ENCODE results near the gene AKR7A2.
"Not testable (repeated sequence)": the region's sequence is repeated elsewhere in the genome, so short reads cannot be mapped to it uniquely, and the experiment has no call there.

The AKR7A2 gene

DNA sequence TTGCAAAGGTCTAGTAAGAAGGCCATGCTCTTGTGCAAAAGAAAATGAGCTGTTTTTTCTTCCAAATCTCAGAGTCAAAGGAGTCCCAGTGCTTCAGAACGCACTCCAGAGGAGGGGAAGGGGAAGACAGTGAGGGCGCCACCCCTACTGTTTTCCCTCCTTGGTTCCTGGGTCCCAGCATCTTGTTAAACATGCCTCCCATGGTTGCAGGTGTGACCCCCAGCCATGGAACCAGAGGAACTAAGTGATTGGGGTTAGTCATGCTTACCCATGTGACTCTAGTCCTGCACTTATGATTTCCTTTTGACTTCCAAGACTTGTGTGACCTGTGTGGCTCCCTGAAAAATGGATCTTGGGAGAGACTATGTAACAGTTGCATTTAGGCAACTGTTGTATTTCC, 17.3 kb downstream of the AKR7A2 start:
- no peak for FAIRE-seq

DNA sequence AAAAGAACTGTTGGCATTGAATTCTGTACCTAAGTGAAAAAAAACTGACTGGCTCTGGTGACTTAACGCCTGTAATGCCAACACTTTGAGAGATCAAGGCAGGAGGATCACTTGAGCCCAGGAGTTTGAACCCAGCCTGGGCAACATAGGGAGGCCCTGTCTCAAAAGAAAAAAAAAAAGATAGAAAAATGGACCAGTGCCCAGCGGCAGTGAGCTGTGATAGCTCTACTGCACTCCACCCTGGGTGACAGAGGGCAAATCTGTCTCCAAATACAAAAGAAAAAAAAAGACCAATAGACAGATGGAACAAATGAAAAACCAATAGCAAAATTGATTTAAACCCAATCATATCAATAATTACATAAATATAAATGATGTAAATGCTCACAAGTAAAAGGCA, 22.7 kb downstream of the AKR7A2 start:
- no peak for FAIRE-seq

DNA sequence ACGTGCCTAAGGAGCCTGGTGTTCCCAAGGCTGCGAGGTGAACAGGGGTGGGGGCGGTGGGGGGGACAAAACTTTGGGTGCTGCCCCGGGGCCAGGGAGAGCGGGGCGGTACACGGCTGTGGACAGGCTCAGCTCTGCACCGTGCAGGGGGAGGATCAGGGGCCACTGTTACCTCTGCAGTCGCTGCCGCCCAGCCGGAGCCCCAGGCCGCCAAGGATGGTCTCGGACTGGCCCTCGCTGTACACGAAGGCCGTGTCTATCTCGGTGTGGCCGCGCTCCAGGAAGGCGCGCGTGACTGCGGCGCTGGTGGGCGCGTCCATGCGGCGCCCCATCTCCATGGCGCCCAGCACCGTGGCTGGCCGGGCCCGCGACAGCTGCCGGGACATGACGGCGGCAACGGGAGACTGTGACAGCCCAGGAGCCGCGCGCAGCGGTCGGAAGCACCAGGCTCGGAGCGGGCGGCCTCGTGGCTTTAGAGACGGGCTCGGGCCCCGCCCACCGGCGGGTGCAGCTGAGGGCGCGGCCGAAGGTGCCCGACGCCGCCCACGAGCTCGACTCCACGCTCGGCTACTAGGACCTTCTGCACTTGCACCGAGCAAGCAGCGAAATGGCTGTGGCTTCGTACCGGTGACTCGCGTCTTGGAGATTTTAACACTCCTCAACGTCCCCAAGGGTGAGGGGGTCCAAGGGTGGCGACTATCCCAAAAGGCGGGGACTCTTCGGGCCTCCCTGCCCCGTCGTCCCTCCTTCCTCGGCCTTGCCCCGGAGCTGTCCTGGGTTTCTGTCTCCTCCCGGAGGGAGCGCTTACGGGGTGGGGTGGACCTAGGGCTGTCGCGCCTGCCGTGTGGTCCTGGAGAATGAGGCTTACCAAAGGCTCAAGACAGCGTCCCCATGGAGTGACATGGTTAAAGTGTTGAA, 23.4 kb downstream of the AKR7A2 start, which contains the start of gene AKR7A3:
Gene AKR7A3, minus strand, starts transcription at position 447 of the 918 bp plus-strand sequence. Its CDS starts 61 bp downstream, at position 386.
- FAIRE-seq = not testable (repeated sequence)

DNA sequence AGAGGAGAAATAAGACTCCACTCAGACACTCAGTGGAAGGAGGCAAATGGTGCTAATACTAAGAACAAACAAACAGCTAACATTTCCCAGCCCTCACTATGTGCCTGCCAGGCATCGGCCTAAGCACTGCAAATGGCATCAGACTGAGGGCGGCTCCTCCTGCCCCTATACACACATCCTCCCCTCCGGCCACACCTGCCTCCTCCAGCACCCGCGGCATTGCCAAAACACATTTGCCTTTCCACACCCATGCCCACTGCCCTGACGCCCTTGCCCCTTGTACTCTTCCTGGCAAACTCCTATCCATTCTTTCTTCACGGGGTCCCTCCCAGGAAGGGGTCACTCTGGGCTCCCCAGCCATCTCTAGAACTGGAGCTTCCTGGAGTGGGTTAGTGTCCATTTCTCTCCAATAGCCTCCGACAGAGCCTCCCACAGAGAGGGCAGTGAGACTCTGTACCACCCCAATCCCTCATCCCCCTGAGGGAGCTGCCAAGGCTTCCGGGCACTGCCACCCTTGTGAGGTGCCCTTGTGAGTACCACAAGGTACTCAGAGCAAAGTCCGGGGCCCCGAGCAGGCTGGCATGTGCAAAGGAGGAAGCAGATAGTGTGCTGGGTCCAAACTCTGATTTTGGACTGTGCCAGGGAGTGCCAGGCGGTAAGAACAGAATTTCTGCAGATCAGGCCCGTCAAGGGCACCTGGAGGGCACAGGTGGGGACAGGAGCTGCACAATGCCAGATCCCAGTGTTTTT, 24.3 kb downstream of the AKR7A2 start:
- no peak for FAIRE-seq

DNA sequence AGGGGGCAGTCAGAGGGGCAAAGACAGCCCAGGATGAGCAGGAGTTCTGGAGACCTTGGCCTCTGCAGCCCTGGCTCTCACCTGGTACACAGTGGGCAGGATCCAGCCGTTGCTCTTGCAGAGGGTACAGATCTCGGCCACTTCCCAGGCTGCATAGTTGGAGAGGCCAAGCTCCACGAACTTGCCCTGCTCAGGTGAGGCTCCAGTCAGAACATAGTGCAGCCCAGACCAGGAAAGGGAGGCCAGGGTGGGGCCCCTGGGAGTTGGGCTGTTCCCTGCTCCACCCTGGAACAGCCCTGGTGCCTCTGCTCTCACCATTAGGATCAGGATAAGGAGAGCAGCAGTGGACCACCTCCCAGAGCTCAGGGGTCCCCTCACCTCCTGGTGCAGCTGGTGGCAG, 26.1 kb downstream of the AKR7A2 start:
- not testable (repeated sequence) for FAIRE-seq

DNA sequence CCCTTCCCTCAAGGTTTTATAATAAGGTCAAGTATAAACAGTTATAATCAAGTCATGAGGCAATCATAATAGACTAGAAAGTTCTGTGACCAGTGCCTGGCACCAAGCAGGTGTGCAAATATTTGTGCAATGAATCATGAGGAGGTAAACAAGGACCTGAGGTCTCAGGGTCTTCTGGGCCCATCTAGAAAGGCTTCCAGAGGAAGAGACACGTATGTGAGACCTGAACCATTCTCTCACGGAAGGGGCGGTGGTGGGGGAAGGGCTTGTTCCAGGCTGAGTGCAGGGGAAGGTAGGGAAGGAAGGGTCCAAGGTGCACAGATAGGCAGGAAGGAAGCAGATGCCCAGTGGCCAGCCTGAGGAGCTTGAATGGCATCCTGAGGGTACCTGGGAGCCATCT, 26.6 kb downstream of the AKR7A2 start:
- not testable (repeated sequence) for FAIRE-seq

DNA sequence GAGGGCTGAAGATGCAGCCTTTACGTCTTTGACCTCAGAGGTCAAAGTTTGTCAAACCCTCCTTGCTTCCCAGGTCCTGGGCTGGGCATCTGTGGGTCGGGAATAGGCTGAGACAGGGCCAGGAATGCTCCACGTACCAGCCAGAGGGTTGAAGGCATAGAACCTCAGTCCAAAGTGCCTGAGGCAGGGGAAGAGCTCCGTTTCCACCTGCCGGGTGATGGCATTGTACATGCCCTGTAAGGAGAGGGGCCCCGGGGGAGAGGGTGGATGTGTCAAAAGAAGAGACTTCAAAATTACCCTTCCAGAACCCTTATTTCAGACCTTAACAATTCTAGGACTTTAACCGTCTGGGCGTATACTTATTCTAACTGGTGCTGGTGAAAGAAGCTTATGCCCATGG, 27.1 kb downstream of the AKR7A2 start:
- no peak for FAIRE-seq

DNA sequence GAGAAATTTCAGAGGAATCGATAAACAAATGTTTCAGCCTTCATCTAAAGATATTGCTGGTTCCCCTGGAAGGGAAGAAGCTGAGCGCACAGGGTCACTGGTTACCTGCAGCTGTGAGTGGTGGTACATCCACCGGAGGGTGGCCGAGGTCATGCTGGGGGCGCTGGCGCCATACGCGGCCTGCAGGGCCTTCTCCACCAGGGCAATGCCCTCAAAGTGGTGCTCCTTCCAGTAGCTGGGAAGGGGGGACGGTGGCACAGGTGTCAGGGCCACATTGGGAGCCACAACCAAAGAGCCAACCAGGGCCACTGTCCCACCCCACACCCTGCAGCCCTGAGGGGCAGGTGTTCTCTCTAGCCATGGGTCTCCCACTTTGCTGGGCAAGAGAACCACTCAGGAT, 28.1 kb downstream of the AKR7A2 start:
- FAIRE-seq = no peak

DNA sequence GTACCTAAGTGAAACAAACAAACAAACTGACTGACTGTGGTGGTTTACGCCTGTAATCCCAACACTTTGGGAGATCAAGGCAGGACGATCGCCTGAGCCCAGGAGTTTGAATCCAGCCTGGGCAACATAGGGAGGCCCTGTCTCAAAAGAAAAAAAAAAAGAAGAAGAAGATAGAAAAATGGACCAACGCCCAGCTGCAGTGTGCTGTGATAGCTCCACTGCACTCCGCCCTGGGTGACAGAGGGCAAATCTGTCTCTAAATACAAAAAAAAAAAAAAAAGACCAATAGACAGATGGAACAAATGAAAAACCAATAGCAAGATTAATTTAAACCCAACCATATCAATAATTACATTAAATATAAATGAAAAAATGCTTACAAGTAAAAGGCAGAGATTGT, 37.3 kb downstream of the AKR7A2 start:
- FAIRE-seq = no peak

DNA sequence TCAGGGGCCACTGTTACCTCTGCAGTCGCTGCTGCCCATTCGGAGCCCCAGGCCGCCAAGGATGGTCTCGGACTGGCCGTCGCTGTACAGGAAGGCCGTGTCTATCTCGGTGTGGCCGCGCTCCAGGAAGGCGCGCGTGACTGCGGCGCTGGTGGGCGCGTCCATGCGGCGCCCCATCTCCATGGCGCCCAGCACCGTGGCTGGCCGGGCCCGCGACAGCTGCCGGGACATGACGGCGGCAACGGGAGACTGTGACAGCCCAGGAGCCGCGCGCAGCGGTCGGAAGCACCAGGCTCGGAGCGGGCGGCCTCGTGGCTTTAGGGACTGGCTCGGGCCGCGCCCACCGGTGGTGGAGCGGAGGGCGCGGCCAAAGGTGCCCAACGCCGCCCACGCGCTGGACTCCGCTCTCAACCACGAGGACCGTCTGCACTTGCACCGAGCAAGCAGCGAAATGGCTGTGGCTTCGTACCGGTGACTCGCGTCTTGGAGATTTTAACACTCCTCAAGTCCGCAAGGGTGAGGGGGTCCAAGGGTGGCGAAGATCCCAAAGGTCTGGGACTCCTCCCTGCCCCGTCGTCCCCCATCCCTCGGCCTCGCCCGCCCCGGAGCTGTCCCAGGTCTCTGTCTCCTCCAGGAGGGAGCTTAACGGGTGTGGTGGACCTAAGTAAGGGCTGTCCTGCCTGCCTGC, 38.0 kb downstream of the AKR7A2 start:
- not testable (repeated sequence) for FAIRE-seq

DNA sequence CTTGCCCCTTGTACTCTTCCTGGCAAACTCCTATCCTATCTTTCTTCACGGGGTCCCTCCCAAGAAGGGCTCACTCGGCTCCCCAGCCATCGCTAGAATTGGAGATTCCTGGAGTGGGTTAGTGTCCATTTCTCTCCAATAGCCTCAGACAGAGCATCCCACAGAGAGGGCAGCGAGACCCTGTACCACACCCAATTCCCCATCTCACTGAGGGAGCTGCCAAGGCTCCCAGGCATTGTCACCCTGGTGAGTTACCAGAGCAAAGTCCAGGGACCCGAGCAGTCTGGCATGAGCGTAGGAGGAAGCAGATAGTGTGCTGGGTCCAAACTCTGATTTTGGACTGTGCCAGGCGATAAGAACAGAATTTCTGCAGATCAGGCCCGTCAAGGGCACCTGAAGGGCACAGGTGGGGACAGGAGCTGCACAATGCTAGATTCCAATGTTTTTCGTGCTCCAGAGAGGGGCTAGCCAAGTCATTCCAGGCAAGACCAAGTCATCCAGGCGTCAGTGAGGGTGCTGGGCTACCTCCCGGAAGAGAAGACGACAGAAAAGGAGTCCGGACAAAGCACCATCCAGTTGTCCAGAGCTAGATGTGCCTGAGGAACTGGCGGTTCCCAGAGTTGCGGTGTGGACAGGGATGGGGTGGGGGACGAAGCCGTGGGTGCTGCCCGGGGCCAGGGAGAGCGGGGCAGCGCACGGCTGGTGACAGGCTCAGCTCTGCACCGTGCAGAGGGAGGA, 38.7 kb downstream of the AKR7A2 start:
- FAIRE-seq = no peak

DNA sequence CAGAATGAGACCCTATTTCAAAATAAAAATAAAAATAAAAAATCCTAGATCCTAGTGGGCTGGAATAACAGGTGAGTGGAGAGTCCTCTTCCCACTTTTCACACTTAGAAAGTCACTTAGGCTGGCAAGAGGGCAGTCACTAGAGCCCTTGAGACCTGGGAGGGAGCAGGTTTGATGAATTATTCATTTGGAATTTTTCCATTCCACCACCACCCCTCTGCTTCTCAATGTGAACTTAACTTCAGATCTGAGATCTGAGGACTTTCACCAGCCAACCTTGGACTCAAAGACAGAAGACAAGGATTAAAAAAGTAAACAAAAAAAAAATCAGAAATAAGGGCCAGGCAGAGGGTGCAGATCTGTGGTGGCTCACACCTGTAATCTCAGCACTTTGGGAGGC, 39.9 kb downstream of the AKR7A2 start:
- FAIRE-seq = no peak

DNA sequence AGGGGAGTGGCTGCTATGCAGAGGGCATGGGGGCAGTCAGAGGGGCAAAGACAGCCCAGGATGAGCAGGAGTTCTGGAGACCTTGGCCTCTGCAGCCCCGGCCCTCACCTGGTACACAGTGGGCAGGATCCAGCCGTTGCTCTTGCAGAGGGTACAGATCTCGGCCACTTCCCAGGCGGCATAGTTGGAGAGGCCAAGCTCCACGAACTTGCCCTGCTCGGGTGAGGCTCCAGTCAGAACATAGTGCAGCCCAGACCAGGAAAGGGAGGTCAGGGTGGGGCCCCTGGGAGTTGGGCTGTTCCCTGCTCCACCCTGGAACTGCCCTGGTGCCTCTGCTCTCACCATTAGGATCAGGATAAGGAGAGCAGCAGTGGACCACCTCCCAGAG, 41.6 kb downstream of the AKR7A2 start:
- not testable (repeated sequence) for FAIRE-seq

DNA sequence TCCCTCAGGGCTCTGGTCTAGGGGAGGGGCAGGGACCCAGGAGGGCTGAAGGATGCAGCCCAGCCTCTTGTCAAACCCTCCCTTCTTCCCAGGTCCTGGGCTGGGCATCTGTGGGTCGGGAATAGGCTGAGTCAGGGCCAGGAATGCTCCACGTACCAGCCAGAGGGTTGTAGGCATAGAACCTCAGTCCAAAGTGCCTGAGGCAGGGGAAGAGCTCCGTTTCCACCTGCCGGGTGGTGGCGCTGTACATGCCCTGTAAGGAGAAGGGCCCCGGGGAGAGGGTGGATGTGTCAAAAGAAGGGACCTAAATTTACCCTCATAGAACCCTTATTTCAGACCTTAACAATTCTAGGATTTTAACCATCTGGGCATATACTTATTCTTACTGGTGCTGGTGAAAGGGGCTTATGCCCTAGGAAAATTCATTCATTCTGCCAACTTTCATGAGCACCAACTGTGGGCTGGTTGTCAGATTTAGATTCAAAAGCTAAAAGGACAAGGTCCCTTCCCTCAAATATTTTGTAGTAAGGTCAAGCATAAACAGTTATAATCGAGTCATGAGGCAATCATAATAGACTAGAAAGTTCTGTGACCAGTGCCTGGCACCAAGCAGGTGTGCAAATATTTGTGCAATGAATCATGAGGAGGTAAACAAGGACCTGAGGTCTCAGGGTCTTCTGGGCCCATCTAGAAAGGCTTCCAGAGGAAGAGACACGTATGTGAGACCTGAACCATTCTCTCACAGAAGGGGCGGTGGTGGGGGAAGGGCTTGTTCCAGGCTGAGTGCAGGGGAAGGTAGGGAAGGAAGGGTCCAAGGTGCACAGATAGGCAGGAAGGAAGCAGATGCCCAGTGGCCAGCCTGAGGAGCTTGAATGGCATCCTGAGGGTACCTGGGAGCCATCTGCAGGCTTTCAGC, 42.3 kb downstream of the AKR7A2 start:
- not testable (repeated sequence) for FAIRE-seq

DNA sequence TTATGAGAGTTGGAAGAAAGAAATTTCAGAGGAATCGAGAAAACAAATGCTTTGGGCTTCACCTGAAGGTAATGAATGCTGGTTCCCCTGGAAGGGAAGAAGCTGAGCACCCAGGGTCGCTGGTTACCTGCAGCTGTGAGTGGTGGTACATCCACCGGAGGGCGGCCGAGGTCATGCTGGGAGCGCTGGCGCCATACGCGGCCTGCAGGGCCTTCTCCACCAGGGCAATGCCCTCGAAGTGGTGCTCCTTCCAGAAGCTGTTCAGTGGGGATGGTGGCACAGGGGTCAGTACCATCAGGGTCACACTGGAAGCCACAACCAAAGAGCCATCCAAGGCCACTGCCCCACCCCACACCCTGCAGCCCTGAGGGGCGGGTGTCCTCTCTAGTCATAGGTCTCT, 43.5 kb downstream of the AKR7A2 start:
- FAIRE-seq = no peak

DNA sequence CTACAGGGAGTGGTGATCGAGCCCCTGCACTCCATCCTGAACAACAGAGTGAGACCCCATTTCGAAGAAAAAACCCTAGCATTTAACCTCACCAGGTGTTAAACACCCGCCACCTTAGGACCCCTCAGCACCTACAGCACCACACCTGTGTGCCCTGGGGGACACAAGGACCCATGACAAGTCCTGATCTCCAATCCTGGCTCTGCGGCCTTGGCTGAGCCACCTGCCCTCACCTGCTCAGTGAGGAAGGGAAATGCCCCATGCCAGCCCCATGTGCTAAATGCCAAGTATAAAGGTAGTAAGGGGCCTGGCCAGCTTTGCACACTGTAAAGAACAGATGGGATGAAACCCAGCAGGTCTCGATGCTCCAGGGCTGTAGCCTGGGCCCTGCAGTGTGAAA, 49.2 kb downstream of the AKR7A2 start:
- FAIRE-seq = no peak

DNA sequence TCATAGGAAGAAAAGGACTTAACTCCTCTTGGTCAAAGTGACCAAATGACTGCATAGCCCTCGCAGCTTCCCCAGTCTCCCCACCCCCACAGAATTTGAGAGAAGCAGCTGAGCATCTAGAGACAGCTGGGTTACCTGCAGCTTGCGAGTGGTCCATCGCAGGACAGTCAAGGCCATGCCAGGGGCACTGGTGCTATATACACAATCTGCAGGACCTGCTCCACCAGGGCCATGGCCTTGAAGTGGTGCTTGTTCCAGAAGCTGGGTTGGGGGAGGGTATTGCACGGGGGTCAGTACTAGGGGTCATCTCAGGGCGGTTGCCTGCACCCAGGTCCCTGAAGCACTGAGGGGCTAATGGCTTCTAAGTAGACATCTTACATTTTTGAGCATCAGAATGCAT, 49.9 kb downstream of the AKR7A2 start:
- no peak for FAIRE-seq

DNA sequence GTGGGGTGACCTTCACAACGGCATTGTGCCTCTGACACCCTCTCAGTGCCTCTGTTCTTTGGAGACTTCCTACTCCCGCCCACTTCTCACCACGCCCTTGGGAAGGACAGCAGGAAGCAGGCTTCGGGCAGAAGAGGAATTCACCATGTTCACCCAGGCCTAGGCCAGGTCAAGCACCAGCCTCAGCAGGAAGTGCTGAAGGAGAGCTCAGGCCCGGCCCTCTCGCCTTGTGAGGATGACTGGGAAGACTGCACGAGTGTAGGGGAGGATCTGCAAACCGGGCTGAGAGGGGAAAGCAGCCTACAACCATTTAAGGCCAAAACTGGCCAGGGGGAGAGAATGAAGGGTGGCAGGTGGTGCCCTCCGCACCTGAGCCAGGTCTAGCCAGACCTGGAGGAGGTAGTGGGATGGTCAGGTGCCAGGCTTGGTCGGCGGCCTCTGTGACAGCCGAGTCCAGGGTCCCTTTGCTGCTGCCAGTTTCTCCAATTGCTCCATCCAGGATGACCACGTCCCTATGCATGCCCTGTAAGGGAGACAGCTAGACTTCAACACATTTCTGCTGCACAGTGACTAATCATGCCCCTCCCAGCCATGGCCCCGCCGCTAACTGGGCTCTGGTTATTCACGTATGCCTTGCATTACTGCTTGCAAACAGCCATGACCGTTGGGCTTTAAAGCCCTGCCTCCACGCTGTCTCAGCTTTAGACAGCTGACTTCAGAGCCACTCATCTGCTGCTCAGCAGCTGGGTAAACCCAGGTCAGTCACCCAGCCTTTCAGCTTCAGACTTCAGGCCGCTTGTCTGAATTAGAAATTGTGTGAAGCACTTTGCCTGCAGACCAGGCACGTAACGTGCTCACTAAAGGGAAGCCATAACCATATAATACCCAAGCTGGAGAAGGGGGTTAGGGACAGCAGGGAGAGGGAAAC, 51.5 kb downstream of the AKR7A2 start:
- FAIRE-seq = no peak

DNA sequence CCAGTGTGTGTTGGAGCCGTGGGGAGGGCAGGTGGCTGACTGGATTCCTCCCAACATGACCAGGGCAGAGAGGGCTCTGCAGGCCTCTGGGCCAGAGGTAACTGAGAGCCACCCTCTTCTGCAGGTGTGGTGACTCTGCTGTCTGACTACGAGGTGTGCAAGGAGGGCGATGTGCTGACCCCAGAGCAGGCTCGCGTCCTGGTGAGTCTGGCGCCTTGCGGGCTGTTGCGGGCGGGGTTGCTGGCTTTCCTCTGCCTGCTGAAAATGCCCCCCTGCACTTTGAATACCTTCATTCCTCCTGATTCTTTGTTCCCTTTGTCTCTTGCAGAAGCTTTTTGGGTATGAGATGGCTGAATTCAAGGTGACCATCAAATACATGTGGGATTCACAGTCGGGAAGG, 53.6 kb downstream of the AKR7A2 start:
- no peak for FAIRE-seq

DNA sequence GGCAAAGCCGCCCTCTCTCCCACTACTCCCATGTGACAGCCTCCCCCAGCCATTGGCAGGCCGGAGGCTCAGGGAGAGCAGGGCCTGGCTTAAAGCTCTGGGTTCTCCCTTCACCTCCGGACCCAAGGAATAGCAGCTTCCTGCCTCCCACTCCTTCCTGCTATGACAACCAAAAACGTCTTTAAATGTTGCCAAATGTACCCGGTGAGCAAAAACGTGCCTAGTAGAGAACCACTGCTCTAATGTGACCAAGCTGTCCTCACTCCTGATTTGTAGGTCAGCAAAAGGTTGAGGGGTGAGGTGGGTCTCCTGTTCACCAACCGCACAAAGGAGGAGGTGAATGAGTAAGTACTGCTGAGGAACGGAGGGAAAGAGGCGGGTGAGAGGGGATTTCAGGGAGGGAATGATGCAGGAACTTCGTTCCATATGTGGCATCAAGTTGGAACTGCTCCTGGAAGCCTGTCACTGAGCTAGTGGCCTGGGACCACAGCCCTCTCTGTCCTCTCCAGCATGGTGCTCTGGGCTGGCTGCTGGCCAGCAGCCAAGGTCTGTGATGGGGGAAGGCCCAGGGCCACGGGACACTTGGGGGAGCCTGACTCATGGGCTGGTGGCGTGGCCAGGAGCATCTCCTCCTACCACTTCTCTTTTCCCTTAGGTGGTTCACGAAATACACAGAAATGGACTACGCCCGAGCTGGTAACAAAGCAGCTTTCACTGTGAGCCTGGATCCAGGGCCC, 54.6 kb downstream of the AKR7A2 start:
- FAIRE-seq = no peak
